8988T (cell line): ENCODE data around the gene NOL4.
"Not testable (repeated sequence)": the region's sequence is repeated elsewhere in the genome, so short reads cannot be mapped to it uniquely, and the experiment has no call there.

ENCODE experiments used
- DNase-seq: peaks from one replicate; pipeline ENCODE4 v3.0.0; 2011

The NOL4 gene

GRCh38 chr18:34224423-34225217 lies at the start of gene NOL4:
TSS of gene NOL4 (minus strand) at chr18:34224913. CDS start at chr18:34223253, 1,660 bp downstream.
- DNase-seq = no peak

GRCh38 chr18:34266029-34266428 lies 41.3 kb upstream of the NOL4 start:
- DNase-seq = not testable (repeated sequence)

- no peak for DNase-seq
These were observed 37.4 kb upstream of the NOL4 start for GRCh38 chr18:34261865-34262780.

- DNase-seq = no peak
These were observed 33.5 kb upstream of the NOL4 start for GRCh38 chr18:34258176-34258575.

GRCh38 chr18:34251919-34252318 lies 27.2 kb upstream of the NOL4 start:
- DNase-seq = no peak

GRCh38 chr18:34248727-34249126 lies 24.0 kb upstream of the NOL4 start:
- no peak for DNase-seq

- DNase-seq = no peak
These were observed 18.0 kb upstream of the NOL4 start for GRCh38 chr18:34242739-34243138.

- DNase-seq = not testable (repeated sequence)
These were observed 9.2 kb upstream of the NOL4 start for GRCh38 chr18:34233781-34234388.

- no peak for DNase-seq
These were observed 473 bp upstream of the NOL4 start for GRCh38 chr18:34225218-34225553.

- DNase-seq = no peak
These were observed 755 bp downstream of the NOL4 start for GRCh38 chr18:34223893-34224422.

GRCh38 chr18:34223164-34223892 lies 1.4 kb downstream of the NOL4 start:
- no peak for DNase-seq

GRCh38 chr18:34222307-34223163 lies 2.2 kb downstream of the NOL4 start:
- no peak for DNase-seq

GRCh38 chr18:34221971-34222306 lies 2.8 kb downstream of the NOL4 start:
- no peak for DNase-seq

- no peak for DNase-seq
These were observed 4.5 kb downstream of the NOL4 start for GRCh38 chr18:34220081-34220815.

- no peak for DNase-seq
These were observed 5.1 kb downstream of the NOL4 start for GRCh38 chr18:34219651-34220050.

- DNase-seq = no peak
These were observed 12.2 kb downstream of the NOL4 start for GRCh38 chr18:34212511-34212910.

GRCh38 chr18:34207344-34207851 lies 17.3 kb downstream of the NOL4 start:
- no peak for DNase-seq

- no peak for DNase-seq
These were observed 20.8 kb downstream of the NOL4 start for GRCh38 chr18:34203866-34204265.

- no peak for DNase-seq
These were observed 28.5 kb downstream of the NOL4 start for GRCh38 chr18:34196256-34196655.

- DNase-seq = no peak
These were observed 30.5 kb downstream of the NOL4 start for GRCh38 chr18:34194239-34194638.
